ENCODE measurements around the gene HOMER3. TPM values are rescaled to one million over a fixed set of nuclear protein-coding genes. Genes with fewer than 3 reads are reported as not detected.
A peak's percentile ranks its signal among the peaks of the same experiment; 100 is the strongest.

HOMER3 gene
- total RNA-seq, 1 donor = 98.4 TPM

GRCh38 chr19:18948976-18949356 is 7.9 kb upstream of the HOMER3 start:
- H3K4me2 ChIP-seq (ENCODE audit: insufficient read depth, low read length) = no peak overlapping the region
- peak; percentile 71 for DNase-seq (ENCODE audit: insufficient read length, low spot score, missing footprints)

GRCh38 chr19:18948075-18948975 is 7.3 kb upstream of the HOMER3 start:
- Histone ChIP-seq H4K20me1 (ENCODE audit: insufficient read depth, low read length) (peaks cover 3% of the 10 kb centered on the region), H2AFZ (ENCODE audit: low read length) (no peak overlapping the region), H3K9me3 (ENCODE audit: low read depth, low read length) (no peaks in the 10 kb centered on the region), H3K79me2 (ENCODE audit: insufficient read depth, low read length) (no peaks in the 10 kb centered on the region), H3K4me3 (ENCODE audit: insufficient read depth, low read length) (no peak overlapping the region), H3K27ac (ENCODE audit: low read depth, low read length) (no peak overlapping the region), H3K4me1 (ENCODE audit: insufficient read depth, low read length) (peaks cover 6% of the 10 kb centered on the region), H3K27me3 (ENCODE audit: insufficient read depth, low read length) (no peaks in the 10 kb centered on the region), H3K4me2 (ENCODE audit: insufficient read depth, low read length) (no peak overlapping the region), H3K36me3 (ENCODE audit: insufficient read depth, low read length) (peaks cover 4% of the 10 kb centered on the region)
- TF ChIP-seq CTCF (IDR thresholded peaks at IDR 0.05; ENCODE audit: extremely low read depth, low read depth, low read length) = no peak
- peak; percentile 62 for DNase-seq (ENCODE audit: insufficient read length, low spot score, missing footprints)

More at GRCh38 chr19:18948976-18949356, 7.9 kb upstream of the HOMER3 start:
- Histone ChIP-seq H2AFZ (ENCODE audit: low read length) (no peak overlapping the region), H3K4me3 (ENCODE audit: insufficient read depth, low read length) (no peak overlapping the region), H3K4me1 (ENCODE audit: insufficient read depth, low read length) (peaks cover 6% of the 10 kb centered on the region), H3K27me3 (ENCODE audit: insufficient read depth, low read length) (no peaks in the 10 kb centered on the region), H3K79me2 (ENCODE audit: insufficient read depth, low read length) (no peaks in the 10 kb centered on the region), H3K36me3 (ENCODE audit: insufficient read depth, low read length) (peaks cover 4% of the 10 kb centered on the region), H4K20me1 (ENCODE audit: insufficient read depth, low read length) (peaks cover 3% of the 10 kb centered on the region), H3K27ac (ENCODE audit: low read depth, low read length) (no peak overlapping the region), H3K9me3 (ENCODE audit: low read depth, low read length) (no peaks in the 10 kb centered on the region)
- no peak for TF ChIP-seq CTCF (IDR thresholded peaks at IDR 0.05; ENCODE audit: extremely low read depth, low read depth, low read length)

GRCh38 chr19:18946918-18947317 is 5.9 kb upstream of the HOMER3 start:
- H4K20me1 ChIP-seq (ENCODE audit: insufficient read depth, low read length) = peaks cover 3% of the 10 kb centered on the region
- H2AFZ ChIP-seq (ENCODE audit: low read length) = no peak overlapping the region
- peaks cover 4% of the 10 kb centered on the region for H3K36me3 ChIP-seq (ENCODE audit: insufficient read depth, low read length)
- H3K79me2 ChIP-seq (ENCODE audit: insufficient read depth, low read length) = no peaks in the 10 kb centered on the region
- H3K9me3 ChIP-seq (ENCODE audit: low read depth, low read length) = no peaks in the 10 kb centered on the region
- no peak overlapping the region for H3K4me3 ChIP-seq (ENCODE audit: insufficient read depth, low read length)
- no peak for TF ChIP-seq CTCF (IDR thresholded peaks at IDR 0.05; ENCODE audit: extremely low read depth, low read depth, low read length)
- H3K4me2 ChIP-seq (ENCODE audit: insufficient read depth, low read length) = no peak overlapping the region
- DNase-seq (ENCODE audit: insufficient read length, low spot score, missing footprints) = peak; percentile 29
- no peaks in the 10 kb centered on the region for H3K27me3 ChIP-seq (ENCODE audit: insufficient read depth, low read length)
- H3K4me1 ChIP-seq (ENCODE audit: insufficient read depth, low read length) = peaks cover 6% of the 10 kb centered on the region
- H3K27ac ChIP-seq (ENCODE audit: low read depth, low read length) = no peak overlapping the region

GRCh38 chr19:18946335-18946734 is 5.3 kb upstream of the HOMER3 start:
- peaks cover 4% of the 10 kb centered on the region for H3K36me3 ChIP-seq (ENCODE audit: insufficient read depth, low read length)
- no peaks in the 10 kb centered on the region for H3K27me3 ChIP-seq (ENCODE audit: insufficient read depth, low read length)
- TF ChIP-seq CTCF (IDR thresholded peaks at IDR 0.05; ENCODE audit: extremely low read depth, low read depth, low read length) = no peak
- H2AFZ ChIP-seq (ENCODE audit: low read length) = no peak overlapping the region
- H4K20me1 ChIP-seq (ENCODE audit: insufficient read depth, low read length) = no peaks in the 10 kb centered on the region
- no peak overlapping the region for H3K4me2 ChIP-seq (ENCODE audit: insufficient read depth, low read length)
- H3K79me2 ChIP-seq (ENCODE audit: insufficient read depth, low read length) = peaks cover 4% of the 10 kb centered on the region
- no peak overlapping the region for H3K27ac ChIP-seq (ENCODE audit: low read depth, low read length)
- DNase-seq (ENCODE audit: insufficient read length, low spot score, missing footprints) = peak; percentile 10
- H3K9me3 ChIP-seq (ENCODE audit: low read depth, low read length) = no peaks in the 10 kb centered on the region
- H3K4me3 ChIP-seq (ENCODE audit: insufficient read depth, low read length) = no peak overlapping the region
- peaks cover 4% of the 10 kb centered on the region for H3K4me1 ChIP-seq (ENCODE audit: insufficient read depth, low read length)
